A549 (cell line): Measurements from ENCODE around the gene OTOG. TPM values are rescaled to one million over a fixed set of nuclear protein-coding genes. Genes with fewer than 3 reads are reported as not detected.
A peak's percentile ranks its signal among the peaks of the same experiment; 100 is the strongest.

Experiments
- ATAC-seq, 2 experiments: fragments of 200-7000 bp in 1 of 2; fragments of >200 bp in 1 of 2; cut with Nextera tagmentation in 1 of 2; cut with Tn5 transposase in 1 of 2; 3 replicates each; pipeline versions ENCODE4 v1.8.0 to v1.9.1; 2018 to 2020; ENCODE audit warnings: mild to moderate bottlenecking in 1 of 2, moderate library complexity in 1 of 2
- CTCF ChIA-PET: fragments of 300-600 bp; sonication (Branson Sonifier 250); formaldehyde crosslinking; extraction: SDS; loops from one replicate; lab custom pipeline; 2021; ENCODE audit warnings: antibody characterized with exemption, inconsistent platforms; lab: Yijun Ruan, JAX
- POLR2A ChIA-PET: fragments of 350-600 bp; formaldehyde crosslinking; extraction: SDS; loops from one replicate; lab custom pipeline; 2021; ENCODE audit warnings: antibody characterized with exemption, inconsistent platforms; lab: Yijun Ruan, JAX
- DNase-seq, 2 experiments: peaks; one replicate each; pipeline versions ENCODE4 v3.0.0 to v3.0.0-alpha.2; 2011 to 2016; ENCODE audit warnings: low read depth in 1 of 2, low spot score in 1 of 2
- FAIRE-seq: peaks from 2 replicates; lab custom pipeline; 2011; peaks lifted over from hg19 to GRCh38; lab: Jason Lieb, UNC
- H3K27ac ChIP-seq, 2 experiments: fragments of >200 bp; sonication (Bioruptor Twin); formaldehyde crosslinking; 3 replicates each; pipeline ENCODE4 v1.5.1; 2016 to 2017
- H3K4me1 ChIP-seq: fragments of >200 bp; sonication (Bioruptor Twin); formaldehyde crosslinking; 3 replicates; pipeline ENCODE4 v1.6.1; 2016
- H3K4me2 ChIP-seq: fragments of >200 bp; sonication (Bioruptor Twin); formaldehyde crosslinking; 3 replicates; pipeline ENCODE4 v1.6.1; 2016
- H3K4me3 ChIP-seq: fragments of >200 bp; sonication (Bioruptor Twin); formaldehyde crosslinking; 3 replicates; pipeline ENCODE4 v1.5.1; 2016
- H3K9me3 ChIP-seq: fragments of >200 bp; sonication (Bioruptor Twin); formaldehyde crosslinking; 3 replicates; pipeline ENCODE4 v1.6.1; 2016
- BHLHE40 ChIP-seq: IDR thresholded peaks from 2 replicates; pipeline ENCODE4 v1.6.1; 2012; ENCODE audit warnings: low read depth, low read length, inconsistent platforms
- CBX8 ChIP-seq: fragments of 200-600 bp; sonication (generic); IDR thresholded peaks from 2 replicates; pipeline ENCODE4 v1.6.1; 2016
- CEBPB ChIP-seq, 2 experiments: fragments of >200 bp in 1 of 2; sonication (Bioruptor Twin) in 1 of 2; formaldehyde crosslinking in 1 of 2; IDR thresholded peaks; 2 replicates each; pipeline ENCODE4 v1.6.1; 2012 to 2016
- CHD2 ChIP-seq: fragments of 150-350 bp; IDR thresholded peaks from 2 replicates; pipeline ENCODE4 v1.6.1; 2014; ENCODE audit warnings: low read length; ENCODE audit not compliant: partially characterized antibody
- CTCF ChIP-seq: fragments of >200 bp; sonication (Bioruptor Twin); formaldehyde crosslinking; IDR thresholded peaks from 3 replicates; pipeline ENCODE4 v1.5.1; 2016
- FOSB ChIP-seq: fragments of 250-450 bp; sonication (Bioruptor Pico); IDR thresholded peaks from 2 replicates; pipeline ENCODE4 v1.5.0; 2020; ENCODE audit warnings: mild to moderate bottlenecking, moderate library complexity
- FOSL2 ChIP-seq, 2 experiments: fragments of 450-650 bp in 1 of 2; fragments of >200 bp in 1 of 2; sonication (Bioruptor Twin) in 1 of 2; formaldehyde crosslinking; IDR thresholded peaks; 2 replicates each; pipeline versions ENCODE4 v1.5.0 to v1.6.1; 2016 to 2020; ENCODE audit warnings: mild to moderate bottlenecking in 1 of 2, moderate library complexity in 1 of 2
- GATA3 ChIP-seq: IDR thresholded peaks from 2 replicates; pipeline ENCODE4 v1.6.1; 2012; ENCODE audit warnings: borderline replicate concordance
- HES2 ChIP-seq: fragments of >200 bp; sonication (Bioruptor Twin); formaldehyde crosslinking; IDR thresholded peaks from 2 replicates; pipeline ENCODE4 v1.6.1; 2016
- HEYL ChIP-seq: fragments of 250-450 bp; sonication (Bioruptor Pico); IDR thresholded peaks from 2 replicates; pipeline ENCODE4 v1.8.0; 2021; ENCODE audit warnings: mild to moderate bottlenecking, moderate library complexity
- HOXA7 ChIP-seq: fragments of 250-450 bp; sonication (Bioruptor Pico); IDR thresholded peaks from 2 replicates; pipeline ENCODE4 v1.5.0; 2020; ENCODE audit warnings: mild to moderate bottlenecking, moderate library complexity
- HOXB13 ChIP-seq: fragments of 250-450 bp; sonication (Bioruptor Pico); IDR thresholded peaks from 2 replicates; pipeline ENCODE4 v1.5.0; 2020; ENCODE audit warnings: low read depth, mild to moderate bottlenecking, moderate library complexity
- HOXB5 ChIP-seq: fragments of 250-450 bp; sonication (Bioruptor Pico); IDR thresholded peaks from 2 replicates; pipeline ENCODE4 v1.5.0; 2020; ENCODE audit warnings: mild to moderate bottlenecking, moderate library complexity
- JUN ChIP-seq, 2 experiments: fragments of >200 bp; sonication (Bioruptor Twin); formaldehyde crosslinking; IDR thresholded peaks; 2 replicates in 1 of 2; 3 replicates in 1 of 2; pipeline ENCODE4 v1.6.1; 2016 to 2017
- JUNB ChIP-seq: fragments of >200 bp; sonication (Bioruptor Twin); formaldehyde crosslinking; IDR thresholded peaks from 2 replicates; pipeline ENCODE4 v1.6.1; 2016
- KDM5A ChIP-seq: fragments of 200-600 bp; sonication (generic); IDR thresholded peaks from 2 replicates; pipeline ENCODE4 v1.6.1; 2016; ENCODE audit warnings: antibody characterized with exemption, mild to moderate bottlenecking
- MAX ChIP-seq: IDR thresholded peaks from 2 replicates; pipeline ENCODE4 v1.6.1; 2012
- MAZ ChIP-seq: fragments of 150-350 bp; IDR thresholded peaks from 2 replicates; pipeline ENCODE4 v1.6.1; 2014; ENCODE audit warnings: antibody characterized with exemption, low read depth, low read length, borderline replicate concordance
- MYC ChIP-seq: IDR thresholded peaks from 2 replicates; pipeline ENCODE4 v1.6.1; 2012; ENCODE audit warnings: mild to moderate bottlenecking, inconsistent platforms, low read length, improper control_type of control experiment, borderline replicate concordance
- NFE2L2 ChIP-seq: fragments of 150-350 bp; conservative IDR thresholded peaks from 2 replicates; pipeline ENCODE4 v1.6.1; 2014; ENCODE audit warnings: low read length
- NR3C1 ChIP-seq: fragments of >200 bp; sonication (Bioruptor Twin); formaldehyde crosslinking; IDR thresholded peaks from 3 replicates; pipeline ENCODE4 v1.6.1; 2017
- PBX3 ChIP-seq: IDR thresholded peaks from 2 replicates; pipeline ENCODE4 v1.6.1; 2012
- PHF8 ChIP-seq: fragments of 200-600 bp; sonication (generic); IDR thresholded peaks from 2 replicates; pipeline ENCODE4 v1.6.1; 2016; ENCODE audit warnings: low read depth, mild to moderate bottlenecking, antibody characterized with exemption, moderate library complexity, borderline replicate concordance
- POLR2A ChIP-seq: IDR thresholded peaks from 2 replicates; pipeline ENCODE4 v1.6.1; 2012; ENCODE audit warnings: mild to moderate bottlenecking, low read length
- POLR2AphosphoS2 ChIP-seq: conservative IDR thresholded peaks from 2 replicates; pipeline ENCODE4 v1.6.1; 2012; ENCODE audit warnings: low read length, improper control_type of control experiment, inconsistent platforms
- RAD21 ChIP-seq, 2 experiments: fragments of >200 bp in 1 of 2; sonication (Bioruptor Twin) in 1 of 2; formaldehyde crosslinking in 1 of 2; IDR thresholded peaks in 1 of 2; conservative IDR thresholded peaks in 1 of 2; 2 replicates in 1 of 2; 3 replicates in 1 of 2; pipeline ENCODE4 v1.6.1; 2012 to 2018; ENCODE audit warnings: inconsistent platforms in 1 of 2
- RARB ChIP-seq: fragments of 250-450 bp; sonication (Bioruptor Pico); IDR thresholded peaks from 2 replicates; pipeline ENCODE4 v1.8.0; 2021; ENCODE audit warnings: mild to moderate bottlenecking, moderate library complexity
- RCOR1 ChIP-seq: fragments of 150-350 bp; IDR thresholded peaks from 2 replicates; pipeline ENCODE4 v1.6.1; 2014; ENCODE audit warnings: antibody characterized with exemption, low read length, low read depth
- RNF2 ChIP-seq: fragments of 200-600 bp; sonication (generic); IDR thresholded peaks from 2 replicates; pipeline ENCODE4 v1.6.1; 2016; ENCODE audit warnings: low read depth, mild to moderate bottlenecking, antibody characterized with exemption, moderate library complexity, borderline replicate concordance
- TFCP2L1 ChIP-seq: fragments of 250-450 bp; sonication (Bioruptor Pico); IDR thresholded peaks from 2 replicates; pipeline ENCODE4 v1.5.0; 2021; ENCODE audit warnings: mild to moderate bottlenecking
- TP53 ChIP-seq: fragments of 250-450 bp; sonication (Bioruptor Pico); IDR thresholded peaks from 2 replicates; pipeline ENCODE4 v1.5.0; 2021; ENCODE audit warnings: mild to moderate bottlenecking, moderate library complexity
- ZSCAN20 ChIP-seq: fragments of 250-450 bp; sonication (Bioruptor Pico); IDR thresholded peaks from 2 replicates; pipeline ENCODE4 v1.8.0; 2022; ENCODE audit warnings: mild to moderate bottlenecking, moderate library complexity
- WGBS: methylation state at CpG from one replicate; pipeline ENCODE4 v1.1.6; 2017; ENCODE audit errors: missing lambda C conversion rate; 5-methylcytosine and 5-hydroxymethylcytosine counted together
- polyA plus RNA-seq, 4 experiments: library from polyadenylated mRNA; depleted of rRNA in 3 of 4; stranded (reverse); fragments of >200 nt; fragmentation: RNase III in 1 of 4; extraction: RNeasy Plus Mini Kit Qiagen cat#74134 plus additional on column Dnase treatment in 1 of 4; gene quantifications; 2 replicates in 3 of 4; 3 replicates in 1 of 4; pipeline ENCODE4 v1.2.3, GENCODE V29; 2011 to 2017

The OTOG gene
- polyA plus RNA-seq, 2 of the 4 experiments (the other 2 are of a cell fraction) = not detected

- TF ChIP-seq KDM5A (no peak), ZSCAN20 (CRISPR knock-in tag) (no peak), POLR2A (no peak), MAX (no peak), HOXA7 (CRISPR knock-in tag) (no peak), CEBPB (IDR thresholded peaks at IDR 0.05) (no peak), BHLHE40 (no peak), TFCP2L1 (no peak), RAD21 (conservative IDR thresholded peaks at IDR 0.05 in 1 of 2, IDR thresholded peaks at IDR 0.05 in 1 of 2) (no peak), RARB (CRISPR knock-in tag) (no peak), HEYL (CRISPR knock-in tag) (no peak), NFE2L2 (no peak), FOSB (CRISPR knock-in tag) (no peak), JUN (IDR thresholded peaks at IDR 0.05) (no peak), GATA3 (no peak), JUNB (no peak)
- ATAC-seq (peak in 1 of 2 experiments; percentile 22; a peak in 3 of 6 replicates), DNase-seq (no peak), FAIRE-seq (no peak)
- Histone ChIP-seq H3K4me3 (no peak overlapping the region), H3K27ac (no peak overlapping the region), H3K9me3 (no peaks in the 10 kb centered on the region), H3K4me2 (no peak overlapping the region), H3K4me1 (no peaks in the 10 kb centered on the region)
- ChIA-PET POLR2A (no interaction called here), CTCF (interaction anchor here (0.6 to 5.5 kb wide), 21 partner anchors 8 to 394 kb away, joined by 3 to 64 read pairs (median 4); partner anchors contain the start of genes KCNC1 and MYOD1)
- 43% methylated on average over 7 of the region's 10 CpGs for WGBS
Measured at GRCh38 chr11:17599460-17599925, 52.4 kb downstream of the OTOG start.

GRCh38 chr11:17600316-17601255 is 53.5 kb downstream of the OTOG start:
- no peak for DNase-seq
- CTCF ChIA-PET = interaction anchor here (0.6 to 5.5 kb wide), 10 partner anchors 10 to 1578 kb away, joined by 3 to 64 read pairs (median 4); partner anchors contain the start of gene KCNC1
- H3K4me1 ChIP-seq = no peaks in the 10 kb centered on the region
- no peak for TF ChIP-seq HOXA7 (CRISPR knock-in tag)
- no peak for TF ChIP-seq JUNB
- no peak for TF ChIP-seq PHF8
- no peak for TF ChIP-seq CHD2
- TF ChIP-seq PBX3 = no peak
- no peak for TF ChIP-seq CTCF
- no peak for TF ChIP-seq HES2
- TF ChIP-seq FOSL2 (IDR thresholded peaks at IDR 0.05) = no peak
- no peak for TF ChIP-seq FOSL2 (CRISPR knock-in tag; IDR thresholded peaks at IDR 0.05)
- no peak for TF ChIP-seq POLR2AphosphoS2
- no peak for TF ChIP-seq RCOR1
- TF ChIP-seq HOXB5 (CRISPR knock-in tag) = no peak
- TF ChIP-seq CBX8 = no peak
- TF ChIP-seq MYC = no peak
- TF ChIP-seq TP53 (CRISPR knock-in tag) = no peak
- TF ChIP-seq MAZ = no peak
- no peak for TF ChIP-seq RARB (CRISPR knock-in tag)
- no peak for TF ChIP-seq NR3C1
- no peak for TF ChIP-seq HOXB13 (CRISPR knock-in tag)
- no peak for TF ChIP-seq RNF2
- no peak for TF ChIP-seq TFCP2L1
- TF ChIP-seq, all 56 proteins: peak for 0
- Histone ChIP-seq H3K27ac (no peak overlapping the region), H3K9me3 (no peaks in the 10 kb centered on the region), H3K4me2 (no peak overlapping the region), H3K4me3 (no peak overlapping the region)
- ATAC-seq (no peak), FAIRE-seq (no peak)
- POLR2A ChIA-PET = no interaction called here
- WGBS = 68% methylated on average over 14 of the region's 16 CpGs
